A673 (cell line): Measurements from ENCODE around the gene IWS1. TPM values are rescaled to one million over a fixed set of nuclear protein-coding genes. Genes with fewer than 3 reads are reported as not detected.
"Not testable (repeated sequence)": the region's sequence is repeated elsewhere in the genome, so short reads cannot be mapped to it uniquely, and the experiment has no call there.

ENCODE experiments used
- BruUV-seq: library from RNA; stranded (reverse); fragments of 400-500 nt; replicated peaks from 2 replicates; lab custom pipeline; 2021; lab: Mats Ljungman, UMichigan
- CTCF ChIA-PET: fragments of 300-600 bp; sonication (Branson Sonifier 250); formaldehyde crosslinking; loops from one replicate; lab custom pipeline; 2022; ENCODE audit warnings: antibody characterized with exemption; lab: Charles Lee
- POLR2A ChIA-PET: fragments of 300-600 bp; sonication (Branson Sonifier 250); formaldehyde crosslinking; loops from one replicate; lab custom pipeline; 2022; ENCODE audit warnings: antibody characterized with exemption; ENCODE audit not compliant: low non-redundant PET; lab: Charles Lee
- DNase-seq: peaks from one replicate; pipeline ENCODE4 v3.0.0-alpha.2; 2015; ENCODE audit warnings: low spot score
- H3K27ac ChIP-seq: fragments of 200-600 bp; sonication (generic); 2 replicates; pipeline ENCODE4 v1.5.1; 2016; ENCODE audit warnings: mixed run types, low read depth, mild to moderate bottlenecking, mixed read lengths, antibody characterized with exemption, low read length; ENCODE audit not compliant: poor library complexity, severe bottlenecking
- H3K27me3 ChIP-seq: fragments of 200-600 bp; sonication (generic); replicated peaks from 2 replicates; pipeline ENCODE4 v1.6.1; 2017; ENCODE audit warnings: mixed run types, low read depth, mild to moderate bottlenecking, mixed read lengths, antibody characterized with exemption, low read length; ENCODE audit not compliant: insufficient read depth, poor library complexity
- H3K36me3 ChIP-seq: fragments of 200-600 bp; sonication (generic); 2 replicates; pipeline ENCODE4 v1.6.1; 2016; ENCODE audit warnings: mixed run types, mild to moderate bottlenecking, mixed read lengths, antibody characterized with exemption, low read length; ENCODE audit not compliant: insufficient read depth, poor library complexity, severe bottlenecking
- H3K4me1 ChIP-seq: fragments of 200-600 bp; sonication (generic); 2 replicates; pipeline ENCODE4 v1.6.1; 2017; ENCODE audit warnings: mixed run types, mild to moderate bottlenecking, mixed read lengths, antibody characterized with exemption, low read length; ENCODE audit not compliant: insufficient read depth, poor library complexity, severe bottlenecking
- H3K4me3 ChIP-seq: fragments of 200-600 bp; sonication (generic); 2 replicates; pipeline ENCODE4 v1.5.1; 2016; ENCODE audit warnings: low read depth, mixed run types, mild to moderate bottlenecking, mixed read lengths, low read length; ENCODE audit not compliant: poor library complexity, severe bottlenecking
- H3K9me3 ChIP-seq: fragments of 200-600 bp; sonication (generic); 2 replicates; pipeline ENCODE4 v1.6.1; 2016; ENCODE audit warnings: mixed run types, low read depth, mild to moderate bottlenecking, mixed read lengths, antibody characterized with exemption, low read length; ENCODE audit not compliant: poor library complexity, severe bottlenecking
- EZH2 ChIP-seq: fragments of 200-600 bp; sonication (generic); IDR thresholded peaks from 2 replicates; pipeline ENCODE4 v1.6.1; 2017; ENCODE audit warnings: borderline replicate concordance, low read depth, mild to moderate bottlenecking, mixed read lengths, antibody characterized with exemption, low read length; ENCODE audit not compliant: poor library complexity, severe bottlenecking
- intact Hi-C: fragments of 100-400 bp; cut with micrococcal nuclease; formaldehyde crosslinking; loops from one replicate; pipeline ENCODE4 v1.10.0; 2022; ENCODE audit not compliant: unreplicated experiment
- total RNA-seq: library from RNA; stranded (reverse); gene quantifications from 2 replicates; pipeline ENCODE4 v1.2.3, GENCODE V29; 2021
- TF ChIP-seq, protein P1 (sequence below): fragments of 300-800, 200-600 bp; sonication (generic); conservative IDR thresholded peaks from 2 replicates; pipeline ENCODE4 v1.5.1; 2017; ENCODE audit warnings: low read depth, mild to moderate bottlenecking, antibody characterized with exemption, low read length, moderate library complexity, mixed read lengths

Gene IWS1
- total RNA-seq, 1 experiment from 2014 or later, result 67.2 TPM

GRCh38 chr2:127527001-127527804, 914 bp upstream of the IWS1 start:
- Histone ChIP-seq H3K36me3 (peaks cover 20% of the 10 kb centered on the region), H3K4me1 (peaks cover 7% of the 10 kb centered on the region), H3K9me3 (no peaks in the 10 kb centered on the region), H3K4me3 (peak overlapping the region; percentile 82), H3K27ac (peak overlapping the region; percentile 98), H3K27me3 (no peaks in the 10 kb centered on the region)
- ChIA-PET POLR2A (interaction anchor here (0.9 kb wide), 1 partner anchor 18 kb away, joined by 3 read pairs; no protein-coding TSS in a partner anchor), CTCF (interaction anchor here (0.7 kb wide), 1 partner anchor 64 kb away, joined by 3 read pairs; no protein-coding TSS in a partner anchor)
- intact Hi-C loops, result no loop called here
- DNase-seq, result no peak
- TF ChIP-seq, protein P1, sequence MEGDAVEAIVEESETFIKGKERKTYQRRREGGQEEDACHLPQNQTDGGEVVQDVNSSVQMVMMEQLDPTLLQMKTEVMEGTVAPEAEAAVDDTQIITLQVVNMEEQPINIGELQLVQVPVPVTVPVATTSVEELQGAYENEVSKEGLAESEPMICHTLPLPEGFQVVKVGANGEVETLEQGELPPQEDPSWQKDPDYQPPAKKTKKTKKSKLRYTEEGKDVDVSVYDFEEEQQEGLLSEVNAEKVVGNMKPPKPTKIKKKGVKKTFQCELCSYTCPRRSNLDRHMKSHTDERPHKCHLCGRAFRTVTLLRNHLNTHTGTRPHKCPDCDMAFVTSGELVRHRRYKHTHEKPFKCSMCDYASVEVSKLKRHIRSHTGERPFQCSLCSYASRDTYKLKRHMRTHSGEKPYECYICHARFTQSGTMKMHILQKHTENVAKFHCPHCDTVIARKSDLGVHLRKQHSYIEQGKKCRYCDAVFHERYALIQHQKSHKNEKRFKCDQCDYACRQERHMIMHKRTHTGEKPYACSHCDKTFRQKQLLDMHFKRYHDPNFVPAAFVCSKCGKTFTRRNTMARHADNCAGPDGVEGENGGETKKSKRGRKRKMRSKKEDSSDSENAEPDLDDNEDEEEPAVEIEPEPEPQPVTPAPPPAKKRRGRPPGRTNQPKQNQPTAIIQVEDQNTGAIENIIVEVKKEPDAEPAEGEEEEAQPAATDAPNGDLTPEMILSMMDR, result no peak; the same call in 1 of the 2 replicates
- TF ChIP-seq EZH2, result no peak
- BruUV-seq, result no TSS peak

DNA sequence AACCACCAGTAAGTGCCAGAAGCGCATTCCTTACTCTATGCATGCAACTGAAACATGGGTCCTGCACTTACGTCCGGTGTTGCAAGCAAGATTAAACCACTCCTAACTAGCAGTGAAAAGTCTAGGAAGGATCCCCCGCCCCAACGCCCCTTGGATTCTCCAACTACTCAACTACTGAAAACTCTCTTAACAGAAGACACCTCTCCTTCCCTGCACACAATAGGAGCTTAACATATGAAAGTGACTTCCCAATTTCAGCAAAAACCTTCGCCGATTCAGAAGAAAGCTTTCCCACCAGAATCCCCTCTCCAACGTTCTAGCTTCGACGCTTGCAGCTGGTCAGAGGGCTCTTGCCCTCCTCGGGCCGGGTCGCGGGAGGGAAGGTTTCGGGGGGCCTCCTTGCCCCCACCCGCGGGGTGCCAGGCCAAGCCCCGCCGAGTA, 578 bp downstream of the IWS1 start:
- intact Hi-C loops, result no loop called here
- Histone ChIP-seq H3K9me3 (no peaks in the 10 kb centered on the region), H3K27me3 (no peaks in the 10 kb centered on the region), H3K36me3 (peaks cover 29% of the 10 kb centered on the region), H3K4me3 (peak overlapping the region; percentile 82), H3K27ac (peak overlapping the region; percentile 98), H3K4me1 (peaks cover 11% of the 10 kb centered on the region)
- CTCF ChIA-PET, result no interaction called here
- POLR2A ChIA-PET, result no interaction called here
- BruUV-seq, result TSS peak; percentile 51
- TF ChIP-seq, protein P1, result no peak
- no peak for TF ChIP-seq EZH2
- DNase-seq, result no peak

DNA sequence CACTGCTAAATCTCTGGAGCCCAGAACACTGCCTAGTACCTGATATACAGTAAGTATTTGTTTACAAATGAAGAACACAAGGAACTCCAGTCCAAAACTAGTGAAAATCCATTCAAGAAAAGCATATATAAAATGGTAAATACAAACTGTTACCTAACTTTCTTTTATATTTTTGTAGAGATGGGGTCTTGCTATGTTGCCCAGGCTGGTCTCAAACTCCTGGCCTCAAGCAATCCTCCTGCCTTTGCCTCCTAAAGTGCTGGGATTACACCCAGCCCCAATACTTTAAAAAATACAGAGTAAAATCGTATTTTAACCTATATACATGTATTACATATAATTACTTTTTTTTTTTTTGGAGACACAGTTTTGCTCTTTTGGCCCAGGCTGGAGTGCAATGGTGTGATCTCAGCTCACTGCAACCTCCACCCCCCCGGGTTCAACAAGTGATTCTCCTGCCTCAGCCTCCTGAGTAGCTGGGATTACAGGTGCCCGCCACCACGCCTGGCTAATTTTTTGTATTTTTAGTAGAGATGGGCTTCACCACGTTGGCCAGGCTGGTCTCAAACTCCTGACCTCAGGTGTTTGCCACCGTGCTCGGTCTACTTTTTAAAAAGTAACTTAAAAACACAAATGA, 2.0 kb downstream of the IWS1 start:
- H3K27ac ChIP-seq, POLR2A ChIA-PET, intact Hi-C loops, H3K4me3 ChIP-seq, CTCF ChIA-PET, DNase-seq, H3K27me3 ChIP-seq, H3K9me3 ChIP-seq: not testable (repeated sequence)
- H3K4me1 ChIP-seq, result peaks cover 11% of the 10 kb centered on the region
- H3K36me3 ChIP-seq, result peaks cover 35% of the 10 kb centered on the region
- TSS peak; percentile 15 for BruUV-seq
